B cell (primary cell): ENCODE results near the gene ST8SIA2. TPM values are rescaled to one million over a fixed set of nuclear protein-coding genes. Genes with fewer than 3 reads are reported as not detected.

ENCODE experiments used
- ATAC-seq: fragments of 200-7000 bp; cut with Tn5 transposase; one replicate; pipeline ENCODE4 v1.10.0; 2021; ENCODE audit warnings: low read depth, mild to moderate bottlenecking, moderate number of reproducible peaks, moderate library complexity
- CTCF ChIA-PET: fragments of 350-600 bp; sonication (Branson Sonifier 250); formaldehyde crosslinking; loops from one replicate; lab custom pipeline; 2021; ENCODE audit warnings: antibody characterized with exemption, inconsistent platforms; lab: Charles Lee
- POLR2A ChIA-PET: fragments of 350-600 bp; sonication (Branson Sonifier 250); formaldehyde crosslinking; loops from one replicate; lab custom pipeline; 2021; ENCODE audit warnings: antibody characterized with exemption; lab: Charles Lee
- DNase-seq: peaks from one replicate; pipeline ENCODE4 v3.0.0; 2013
- H2AFZ ChIP-seq: 2 replicates; pipeline ENCODE4 v1.6.1; 2012; ENCODE audit warnings: mild to moderate bottlenecking, low read depth, low read length; ENCODE audit not compliant: insufficient read depth, poor library complexity, severe bottlenecking
- H3K27ac ChIP-seq, 2 donors: 1 replicate in 1 of 2; 2 replicates in 1 of 2; pipeline ENCODE4 v1.5.1; 2012 to 2013; ENCODE audit warnings: low read length in 2 of 2, mild to moderate bottlenecking in 2 of 2, moderate library complexity in 1 of 2
- H3K27me3 ChIP-seq, 4 experiments: fragments of 200-600 bp in 1 of 4; sonication (generic) in 1 of 4; replicated peaks in 1 of 4; 1 replicate in 2 of 4; 2 replicates in 2 of 4; pipeline versions ENCODE4 v1.6.1 to v1.7.0; 2013 to 2016; ENCODE audit warnings: low read length in 3 of 4, mild to moderate bottlenecking in 2 of 4, mixed read lengths in 1 of 4, moderate library complexity in 1 of 4; ENCODE audit not compliant: insufficient read depth in 4 of 4, control insufficient read depth in 3 of 4; ENCODE audit errors: control extremely low read depth in 1 of 4
- H3K36me3 ChIP-seq, 2 experiments: replicated peaks in 1 of 2; 1 replicate in 1 of 2; 2 replicates in 1 of 2; pipeline versions ENCODE4 v1.6.1 to v1.7.1; 2013; ENCODE audit warnings: low read length in 1 of 2; ENCODE audit not compliant: insufficient read depth in 2 of 2, control insufficient read depth in 1 of 2; ENCODE audit errors: control extremely low read depth in 1 of 2, extremely low read depth in 1 of 2
- H3K4me1 ChIP-seq, 2 donors: fragments of 200-600 bp in 1 of 2; sonication (generic) in 1 of 2; 1 replicate in 1 of 2; 2 replicates in 1 of 2; pipeline versions ENCODE4 v1.5.1 to v1.6.1; 2013 to 2017; ENCODE audit warnings: low read length in 2 of 2; ENCODE audit not compliant: control insufficient read depth in 2 of 2, insufficient read depth in 2 of 2
- H3K4me2 ChIP-seq: replicated peaks from 2 replicates; pipeline ENCODE3; 2012; ENCODE audit warnings: mild to moderate bottlenecking, low read depth, low read length; ENCODE audit not compliant: poor library complexity, severe bottlenecking
- H3K4me3 ChIP-seq, 5 experiments: fragments of 200-600 bp in 1 of 5; sonication (generic) in 1 of 5; 1 replicate in 3 of 5; 2 replicates in 2 of 5; pipeline versions ENCODE4 v1.5.1 to v1.7.0; 2011 to 2016; ENCODE audit warnings: low read length in 4 of 5, mild to moderate bottlenecking in 4 of 5, low read depth in 2 of 5, control low read depth in 1 of 5, moderate library complexity in 1 of 5; ENCODE audit not compliant: insufficient read depth in 1 of 5; ENCODE audit errors: control extremely low read depth in 1 of 5, extremely low read depth in 1 of 5
- H3K79me2 ChIP-seq: fragments of 200-600 bp; sonication (generic); one replicate; pipeline ENCODE4 v1.6.0; 2016; ENCODE audit warnings: low read length; ENCODE audit not compliant: control insufficient read depth, insufficient read depth
- H3K9ac ChIP-seq: fragments of 200-600 bp; sonication (generic); 2 replicates; pipeline ENCODE4 v1.6.1; 2017; ENCODE audit warnings: mild to moderate bottlenecking, low read length, moderate library complexity
- H3K9me3 ChIP-seq, 3 donors: one replicate each; pipeline versions ENCODE4 v1.6.1 to v1.7.1; 2013; ENCODE audit warnings: low read length in 2 of 3; ENCODE audit not compliant: control insufficient read depth in 2 of 3, insufficient read depth in 1 of 3; ENCODE audit errors: control extremely low read depth in 1 of 3
- H4K20me1 ChIP-seq: 2 replicates; pipeline ENCODE4 v1.6.0; 2012; ENCODE audit warnings: mild to moderate bottlenecking, low read length; ENCODE audit not compliant: insufficient read depth, control insufficient read depth, poor library complexity, severe bottlenecking
- H3K27ac Mint-ChIP-seq: one replicate; pipeline ENCODE4 v1.8.0; 2021; ENCODE audit warnings: mixed read lengths
- H3K27me3 Mint-ChIP-seq: one replicate; pipeline ENCODE4 v1.8.0; 2021; ENCODE audit warnings: mixed read lengths
- H3K4me1 Mint-ChIP-seq: one replicate; pipeline ENCODE4 v1.8.0; 2021; ENCODE audit warnings: mixed read lengths
- H3K4me3 Mint-ChIP-seq: one replicate; pipeline ENCODE4 v1.8.0; 2021; ENCODE audit warnings: mixed read lengths
- H3K9me3 Mint-ChIP-seq: one replicate; pipeline ENCODE4 v1.8.0; 2022; ENCODE audit warnings: mixed read lengths; ENCODE audit not compliant: insufficient read depth
- EZH2 ChIP-seq: IDR thresholded peaks from 2 replicates; pipeline ENCODE4 v1.6.1; 2012; ENCODE audit warnings: borderline replicate concordance, low read depth, mild to moderate bottlenecking, moderate library complexity, low read length; ENCODE audit not compliant: insufficient read depth, poor library complexity, severe bottlenecking
- WGBS: methylation state at CpG from one replicate; pipeline ENCODE4 v1.1.5; 2013; ENCODE audit warnings: missing lambda C conversion rate; ENCODE audit not compliant: insufficient coverage; 5-methylcytosine and 5-hydroxymethylcytosine counted together
- intact Hi-C: fragments of 100-400 bp; cut with micrococcal nuclease; formaldehyde crosslinking; loops from one replicate; pipeline ENCODE4 v1.10.0; 2022
- polyA plus RNA-seq: library from polyadenylated mRNA; depleted of rRNA; stranded (reverse); fragments of >200 nt; gene quantifications from 2 replicates; pipeline ENCODE4 v1.2.3, GENCODE V29; 2012
- total RNA-seq, 2 donors: library from RNA; stranded (reverse); fragments of 120-200 nt in 1 of 2; gene quantifications; 1 replicate in 1 of 2; 2 replicates in 1 of 2; pipeline versions ENCODE4 v1.2.3 to v1.2.4, GENCODE V29; 2013 to 2022
- TF ChIP-seq, protein P1 (sequence below): fragments of 200-600 bp; IDR thresholded peaks from one replicate; pipeline ENCODE4 v1.8.0; 2022; ENCODE audit warnings: antibody characterized with exemption, mild to moderate bottlenecking

ST8SIA2 gene
- total and polyA plus RNA-seq, 2 donors (not counting 1 experiment from before 2014, with no cell fraction given), result not detected

DNA sequence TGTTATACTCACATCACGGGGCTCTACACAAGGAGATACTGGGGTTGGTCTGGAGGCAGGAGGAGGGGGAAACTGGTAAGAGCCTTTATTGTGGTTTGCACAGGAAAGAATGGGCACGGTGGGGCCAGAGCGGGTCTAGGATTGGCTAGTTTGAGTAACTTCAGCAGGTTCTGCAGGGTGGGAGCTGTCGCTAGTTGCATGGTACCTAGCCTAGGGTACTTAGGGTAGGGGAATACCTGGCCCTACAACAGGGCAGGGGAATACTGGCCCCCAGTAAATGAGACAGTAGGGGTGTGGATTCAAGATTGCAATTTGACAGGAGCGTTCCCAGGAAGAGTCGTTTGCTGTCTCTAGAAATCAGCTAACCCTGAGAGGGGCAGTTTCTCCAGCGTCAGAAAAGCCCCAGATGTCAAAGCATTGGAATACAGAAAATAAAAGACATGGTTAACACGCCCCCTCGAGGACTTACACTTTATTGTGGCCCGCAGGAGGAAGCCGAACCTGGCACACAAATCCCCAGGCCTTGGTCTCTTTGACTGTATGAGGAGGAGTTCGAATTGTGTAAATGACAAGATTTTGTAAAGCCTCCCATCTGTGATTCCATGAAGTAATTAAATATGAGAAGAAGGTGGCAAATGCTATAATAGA, 32.0 kb downstream of the ST8SIA2 start:
- Mint-ChIP-seq H3K27ac (no peak overlapping the region), H3K4me1 (no peaks in the 10 kb centered on the region), H3K27me3 (peaks cover 18% of the 10 kb centered on the region), H3K9me3 (no peaks in the 10 kb centered on the region), H3K4me3 (no peak overlapping the region)
- DNase-seq (no peak), ATAC-seq (no peak)
- Histone ChIP-seq H3K36me3 (no peaks in the 10 kb centered on the region), H3K79me2 (no peaks in the 10 kb centered on the region), H3K27ac (no peak overlapping the region), H3K9ac (no peak overlapping the region), H3K4me3 (no peak overlapping the region), H3K4me2 (no peak overlapping the region), H3K9me3 (peaks cover 0 to 3% (median 0%) of the 10 kb centered on the region in 3 donors), H3K27me3 (peaks cover 0 to 2% (median 0%) of the 10 kb centered on the region in 4 experiments), H2AFZ (no peak overlapping the region), H3K4me1 (no peaks in the 10 kb centered on the region), H4K20me1 (no peaks in the 10 kb centered on the region)
- POLR2A ChIA-PET, result no interaction called here
- TF ChIP-seq, protein P1, sequence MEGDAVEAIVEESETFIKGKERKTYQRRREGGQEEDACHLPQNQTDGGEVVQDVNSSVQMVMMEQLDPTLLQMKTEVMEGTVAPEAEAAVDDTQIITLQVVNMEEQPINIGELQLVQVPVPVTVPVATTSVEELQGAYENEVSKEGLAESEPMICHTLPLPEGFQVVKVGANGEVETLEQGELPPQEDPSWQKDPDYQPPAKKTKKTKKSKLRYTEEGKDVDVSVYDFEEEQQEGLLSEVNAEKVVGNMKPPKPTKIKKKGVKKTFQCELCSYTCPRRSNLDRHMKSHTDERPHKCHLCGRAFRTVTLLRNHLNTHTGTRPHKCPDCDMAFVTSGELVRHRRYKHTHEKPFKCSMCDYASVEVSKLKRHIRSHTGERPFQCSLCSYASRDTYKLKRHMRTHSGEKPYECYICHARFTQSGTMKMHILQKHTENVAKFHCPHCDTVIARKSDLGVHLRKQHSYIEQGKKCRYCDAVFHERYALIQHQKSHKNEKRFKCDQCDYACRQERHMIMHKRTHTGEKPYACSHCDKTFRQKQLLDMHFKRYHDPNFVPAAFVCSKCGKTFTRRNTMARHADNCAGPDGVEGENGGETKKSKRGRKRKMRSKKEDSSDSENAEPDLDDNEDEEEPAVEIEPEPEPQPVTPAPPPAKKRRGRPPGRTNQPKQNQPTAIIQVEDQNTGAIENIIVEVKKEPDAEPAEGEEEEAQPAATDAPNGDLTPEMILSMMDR, result no peak
- TF ChIP-seq EZH2, result no peak
- intact Hi-C loops, result no loop called here
- 64% methylated on average over 12 of the region's 12 CpGs for WGBS
- CTCF ChIA-PET, result no interaction called here

GRCh38 chr15:92429378-92430068, 35.8 kb downstream of the ST8SIA2 start:
- H3K27me3 ChIP-seq, result peaks cover 0 to 2% (median 0%) of the 10 kb centered on the region in 4 experiments
- no peaks in the 10 kb centered on the region for H3K79me2 ChIP-seq
- ChIA-PET POLR2A (no interaction called here), CTCF (no interaction called here)
- Mint-ChIP-seq H3K9me3 (no peaks in the 10 kb centered on the region), H3K27me3 (peaks cover 15% of the 10 kb centered on the region), H3K4me3 (no peak overlapping the region), H3K4me1 (no peaks in the 10 kb centered on the region), H3K27ac (no peak overlapping the region)
- H3K9ac ChIP-seq, result no peak overlapping the region
- TF ChIP-seq, protein P1, result no peak
- TF ChIP-seq EZH2, result no peak
- no peaks in the 10 kb centered on the region for H3K36me3 ChIP-seq
- no peak overlapping the region for H3K27ac ChIP-seq
- intact Hi-C loops, result no loop called here
- H3K9me3 ChIP-seq, result no peaks in the 10 kb centered on the region
- 60% methylated on average over 1 of the region's 2 CpGs for WGBS
- H3K4me3 ChIP-seq, result no peak overlapping the region
- H2AFZ ChIP-seq, result no peak overlapping the region
- DNase-seq (no peak), ATAC-seq (no peak)
- H4K20me1 ChIP-seq, result no peaks in the 10 kb centered on the region
- H3K4me1 ChIP-seq, result no peaks in the 10 kb centered on the region
- no peak overlapping the region for H3K4me2 ChIP-seq
